ENCODE measurements around the gene NCKAP1. TPM values are rescaled to one million over a fixed set of nuclear protein-coding genes. Genes with fewer than 3 reads are reported as not detected.

NCKAP1 gene
- total and polyA plus RNA-seq, 4 donors, result 73.0 to 207 (median 134) TPM

DNA sequence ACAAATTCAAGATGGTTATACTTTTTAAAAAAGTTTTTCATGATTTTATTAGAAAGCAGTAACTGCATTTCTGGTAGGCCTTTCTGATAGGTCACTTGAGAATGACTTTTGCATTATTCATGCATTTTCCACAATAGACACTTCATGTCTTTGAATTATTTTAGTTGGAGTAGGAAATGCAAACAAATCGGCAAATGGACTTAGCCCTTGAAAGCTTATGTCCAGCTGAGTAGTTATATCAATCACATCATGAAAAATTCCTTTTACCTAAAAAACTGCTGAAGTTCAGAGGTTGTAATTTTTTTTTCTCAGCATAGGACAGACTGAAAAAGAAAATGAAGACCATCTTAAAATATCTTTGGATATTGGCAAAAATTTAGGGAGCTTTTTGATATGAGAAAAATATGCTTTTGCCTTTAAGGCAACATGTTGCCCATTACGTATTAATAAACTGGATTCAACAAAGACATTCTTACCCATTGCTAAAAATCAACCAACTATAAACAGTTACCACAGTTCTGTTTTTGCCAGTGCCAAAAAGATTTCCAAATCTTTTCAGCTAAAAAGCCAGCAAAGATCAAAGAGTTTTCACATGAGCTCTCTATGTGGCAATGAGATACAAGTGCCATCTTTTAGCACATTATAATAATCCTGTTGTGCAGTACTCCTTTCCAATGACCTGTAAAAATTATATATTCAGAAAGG lies 126.3 kb downstream of the NCKAP1 start:
- Histone ChIP-seq H3K27me3 (ENCODE audit: control insufficient read depth in 1 of 2, insufficient read depth in 2 of 2, low read length in 1 of 2) (no peaks in the 10 kb centered on the region), H3K4me1 (ENCODE audit: control insufficient read depth in 1 of 2, insufficient read depth in 2 of 2, low read length in 2 of 2) (peaks cover 2 to 7% of the 10 kb centered on the region in 2 donors), H3K4me3 (ENCODE audit: low read length in 2 of 2) (no peak overlapping the region), H3K27ac (ENCODE audit: low read depth in 1 of 2, low read length in 2 of 2) (peak overlapping the region in 1 of 2 donors; percentile 28), H3K36me3 (ENCODE audit: control insufficient read depth in 1 of 2, insufficient read depth in 2 of 2, low read length in 1 of 2) (peaks cover 0 to 4% of the 10 kb centered on the region in 2 donors), H3K9me3 (ENCODE audit: control insufficient read depth, low read length) (no peaks in the 10 kb centered on the region)
- ATAC-seq (ENCODE audit: low FRiP score) (no peak), DNase-seq (no peak)
- intact Hi-C loops (cut with DNase I), result no loop called here
- 28 to 40% methylated on average over 2 of the region's 2 CpGs for WGBS, 2 donors

DNA sequence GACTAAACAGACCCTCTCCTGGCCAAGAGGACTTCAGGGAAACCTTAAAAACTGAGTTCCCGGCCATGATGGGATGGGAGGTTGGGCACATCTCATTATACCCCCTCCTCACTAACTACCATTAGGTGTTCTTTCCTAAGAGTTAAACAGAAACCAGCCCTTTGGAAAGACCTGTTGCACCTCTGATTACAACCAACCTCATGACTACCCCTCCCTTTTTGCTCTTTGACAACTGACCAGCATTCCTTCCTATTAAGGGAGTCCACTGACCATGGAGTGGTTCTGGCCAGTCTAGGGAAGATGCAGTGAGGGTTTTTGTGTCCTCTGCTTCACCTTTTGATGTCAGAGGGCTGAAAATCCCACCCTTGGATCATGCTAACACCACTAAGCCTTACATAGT lies 127.3 kb downstream of the NCKAP1 start:
- Histone ChIP-seq H3K36me3 (ENCODE audit: control insufficient read depth in 1 of 2, insufficient read depth in 2 of 2, low read length in 1 of 2) (peaks cover 0 to 4% of the 10 kb centered on the region in 2 donors), H3K9me3 (ENCODE audit: control insufficient read depth, low read length) (no peaks in the 10 kb centered on the region), H3K4me3 (ENCODE audit: low read length in 2 of 2) (no peak overlapping the region), H3K27ac (ENCODE audit: low read depth in 1 of 2, low read length in 2 of 2) (peak overlapping the region in 1 of 2 donors; percentile 10), H3K4me1 (ENCODE audit: control insufficient read depth in 1 of 2, insufficient read depth in 2 of 2, low read length in 2 of 2) (peaks cover 2 to 5% of the 10 kb centered on the region in 2 donors), H3K27me3 (ENCODE audit: control insufficient read depth in 1 of 2, insufficient read depth in 2 of 2, low read length in 1 of 2) (no peaks in the 10 kb centered on the region)
- DNase-seq (no peak), ATAC-seq (ENCODE audit: low FRiP score) (no peak)
- intact Hi-C loops (cut with DNase I), result no loop called here
- 95 to 98% methylated on average over 1 of the region's 1 CpG for WGBS, 2 donors

DNA sequence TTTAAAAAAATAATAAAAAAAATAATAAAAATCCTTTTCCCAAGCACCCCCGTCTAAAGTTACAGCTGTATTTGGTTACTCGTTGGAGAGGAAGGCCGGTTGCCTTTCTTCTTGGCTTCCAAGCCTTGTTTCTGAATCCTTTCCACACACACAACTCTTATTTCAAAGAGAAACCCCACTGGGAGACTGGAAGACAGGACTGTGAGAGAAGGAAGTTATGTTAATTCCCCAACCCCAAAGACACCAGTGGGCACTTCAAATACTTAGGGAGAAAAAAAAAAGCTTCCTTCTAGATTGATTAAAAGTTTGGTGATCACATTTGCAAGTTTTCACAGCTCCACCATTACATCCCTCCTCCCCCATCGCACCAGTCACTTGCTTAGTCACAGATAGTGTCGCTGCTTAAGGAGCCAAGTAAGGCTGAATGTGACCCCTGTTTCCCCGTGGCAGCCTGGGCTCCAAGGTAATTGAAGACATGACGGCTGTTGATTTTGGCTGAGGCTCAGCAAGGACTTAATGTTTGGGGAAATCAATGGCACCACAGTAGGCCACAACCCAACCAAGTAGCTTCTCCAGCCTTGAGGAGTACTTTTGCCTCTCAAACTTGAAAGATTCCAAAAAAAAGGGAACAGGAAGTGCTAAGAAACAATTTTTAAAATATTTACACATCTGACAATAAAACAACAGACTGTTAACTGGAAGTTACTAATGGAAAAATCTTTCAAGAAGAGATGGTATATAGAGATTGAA lies 131.0 kb downstream of the NCKAP1 start:
- Histone ChIP-seq H3K9me3 (ENCODE audit: control insufficient read depth, low read length) (no peaks in the 10 kb centered on the region), H3K4me1 (ENCODE audit: control insufficient read depth in 1 of 2, insufficient read depth in 2 of 2, low read length in 2 of 2) (peaks cover 2% of the 10 kb centered on the region in 2 donors), H3K27me3 (ENCODE audit: control insufficient read depth in 1 of 2, insufficient read depth in 2 of 2, low read length in 1 of 2) (no peaks in the 10 kb centered on the region), H3K36me3 (ENCODE audit: control insufficient read depth in 1 of 2, insufficient read depth in 2 of 2, low read length in 1 of 2) (peaks cover 0 to 4% of the 10 kb centered on the region in 2 donors), H3K27ac (ENCODE audit: low read depth in 1 of 2, low read length in 2 of 2) (peak overlapping the region in 1 of 2 donors; percentile 36), H3K4me3 (ENCODE audit: low read length in 2 of 2) (no peak overlapping the region)
- no peak for DNase-seq
- intact Hi-C loops (cut with DNase I), result no loop called here
- ATAC-seq (ENCODE audit: low FRiP score), result no peak
- 45% methylated on average over 7 of the region's 7 CpGs for WGBS, 2 donors

- no peak overlapping the region for H3K4me3 ChIP-seq (ENCODE audit: low read length in 2 of 2)
- no peaks in the 10 kb centered on the region for H3K9me3 ChIP-seq (ENCODE audit: control insufficient read depth, low read length)
- intact Hi-C loops (cut with DNase I), result no loop called here
- DNase-seq (no peak), ATAC-seq (ENCODE audit: low FRiP score) (no peak)
- H3K27ac ChIP-seq (ENCODE audit: low read depth in 1 of 2, low read length in 2 of 2), result no peak overlapping the region
- no peaks in the 10 kb centered on the region for H3K27me3 ChIP-seq (ENCODE audit: control insufficient read depth in 1 of 2, insufficient read depth in 2 of 2, low read length in 1 of 2)
- H3K4me1 ChIP-seq (ENCODE audit: control insufficient read depth in 1 of 2, insufficient read depth in 2 of 2, low read length in 2 of 2), result peaks cover 0 to 2% of the 10 kb centered on the region in 2 donors
- peaks cover 0 to 4% of the 10 kb centered on the region in 2 donors for H3K36me3 ChIP-seq (ENCODE audit: control insufficient read depth in 1 of 2, insufficient read depth in 2 of 2, low read length in 1 of 2)
These were observed 131.8 kb downstream of the NCKAP1 start for GRCh38 chr2:182906454-182906853.

DNA sequence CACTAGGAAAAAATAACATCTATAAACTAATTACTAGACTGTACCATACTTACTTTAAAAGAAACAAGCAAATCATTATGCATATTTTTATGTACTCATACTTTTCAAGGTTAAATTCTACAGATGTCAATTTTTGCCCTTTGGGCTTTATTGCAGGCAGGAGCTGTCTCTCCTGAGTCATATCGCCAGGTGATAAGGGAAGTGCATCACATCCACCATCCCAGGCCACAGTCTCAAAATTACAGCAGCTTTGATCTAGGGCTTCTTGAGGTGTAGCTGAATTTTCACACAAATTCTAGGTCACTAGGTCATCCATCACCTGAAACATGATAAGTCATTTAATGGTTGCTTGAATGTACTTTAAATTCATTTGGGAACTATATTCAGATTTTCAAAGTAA lies 133.4 kb downstream of the NCKAP1 start:
- Histone ChIP-seq H3K9me3 (ENCODE audit: control insufficient read depth, low read length) (no peaks in the 10 kb centered on the region), H3K4me1 (ENCODE audit: control insufficient read depth in 1 of 2, insufficient read depth in 2 of 2, low read length in 2 of 2) (peaks cover 0 to 2% of the 10 kb centered on the region in 2 donors), H3K36me3 (ENCODE audit: control insufficient read depth in 1 of 2, insufficient read depth in 2 of 2, low read length in 1 of 2) (no peaks in the 10 kb centered on the region), H3K27ac (ENCODE audit: low read depth in 1 of 2, low read length in 2 of 2) (peak overlapping the region in 1 of 2 donors; percentile 12), H3K27me3 (ENCODE audit: control insufficient read depth in 1 of 2, insufficient read depth in 2 of 2, low read length in 1 of 2) (no peaks in the 10 kb centered on the region), H3K4me3 (ENCODE audit: low read length in 2 of 2) (no peak overlapping the region)
- no peak for ATAC-seq (ENCODE audit: low FRiP score)
- 95 to 97% methylated on average over 1 of the region's 1 CpG for WGBS, 2 donors
- intact Hi-C loops (cut with DNase I), result no loop called here
- no peak for DNase-seq

DNA sequence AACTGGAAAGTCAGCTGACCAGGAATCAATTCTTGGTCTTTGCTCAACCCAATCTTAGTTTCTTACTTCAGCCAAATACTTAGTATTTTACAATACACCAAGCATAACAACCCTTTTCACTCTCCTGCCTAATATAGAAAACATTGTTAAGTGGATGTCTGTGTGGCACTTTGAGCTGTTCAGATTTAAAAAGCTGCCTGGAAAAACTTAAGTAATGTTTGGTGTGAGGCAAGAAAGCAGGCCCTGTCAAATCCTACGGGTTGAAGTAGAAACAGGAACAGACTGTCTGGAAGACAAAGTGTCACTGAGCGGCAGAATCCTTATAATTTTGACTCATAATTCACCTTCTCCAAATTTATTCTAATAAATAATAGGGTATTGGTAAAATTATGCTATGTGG lies 134.7 kb downstream of the NCKAP1 start:
- no peak for DNase-seq
- no peak for ATAC-seq (ENCODE audit: low FRiP score)
- 11 to 17% methylated on average over 2 of the region's 2 CpGs for WGBS, 2 donors
- Histone ChIP-seq H3K27me3 (ENCODE audit: control insufficient read depth in 1 of 2, insufficient read depth in 2 of 2, low read length in 1 of 2) (no peaks in the 10 kb centered on the region), H3K9me3 (ENCODE audit: control insufficient read depth, low read length) (no peaks in the 10 kb centered on the region), H3K36me3 (ENCODE audit: control insufficient read depth in 1 of 2, insufficient read depth in 2 of 2, low read length in 1 of 2) (no peaks in the 10 kb centered on the region), H3K27ac (ENCODE audit: low read depth in 1 of 2, low read length in 2 of 2) (no peak overlapping the region), H3K4me3 (ENCODE audit: low read length in 2 of 2) (no peak overlapping the region), H3K4me1 (ENCODE audit: control insufficient read depth in 1 of 2, insufficient read depth in 2 of 2, low read length in 2 of 2) (peaks cover 0 to 2% of the 10 kb centered on the region in 2 donors)
- intact Hi-C loops (cut with DNase I), result no loop called here

DNA sequence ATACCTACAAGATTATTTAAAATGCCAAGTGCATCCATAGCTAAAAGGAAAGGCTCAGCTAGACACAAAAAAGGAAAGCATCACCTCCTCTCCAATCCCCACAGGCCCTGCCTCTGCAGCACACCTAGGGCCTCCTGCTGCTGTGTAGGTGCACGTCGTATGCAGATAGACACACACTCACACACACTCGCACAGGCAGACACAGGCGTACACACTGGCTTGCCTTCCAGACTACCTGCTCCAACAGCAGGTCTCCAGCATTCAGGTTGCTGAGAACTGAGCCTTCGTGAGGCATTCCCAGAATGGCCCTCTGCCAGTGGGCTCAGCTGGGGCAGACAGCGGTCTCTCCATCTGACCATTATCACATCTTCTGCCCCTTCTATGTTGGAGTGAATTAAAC lies 136.5 kb downstream of the NCKAP1 start:
- no peaks in the 10 kb centered on the region for H3K27me3 ChIP-seq (ENCODE audit: control insufficient read depth in 1 of 2, insufficient read depth in 2 of 2, low read length in 1 of 2)
- DNase-seq (no peak), ATAC-seq (ENCODE audit: low FRiP score) (no peak)
- no peak overlapping the region for H3K4me3 ChIP-seq (ENCODE audit: low read length in 2 of 2)
- 90 to 96% methylated on average over 6 of the region's 6 CpGs for whole genome bisulfite sequencing, 2 donors
- intact Hi-C loops (cut with DNase I), result no loop called here
- H3K36me3 ChIP-seq (ENCODE audit: control insufficient read depth in 1 of 2, insufficient read depth in 2 of 2, low read length in 1 of 2), result no peaks in the 10 kb centered on the region
- no peaks in the 10 kb centered on the region for H3K4me1 ChIP-seq (ENCODE audit: control insufficient read depth in 1 of 2, insufficient read depth in 2 of 2, low read length in 2 of 2)
- no peaks in the 10 kb centered on the region for H3K9me3 ChIP-seq (ENCODE audit: control insufficient read depth, low read length)
- no peak overlapping the region for H3K27ac ChIP-seq (ENCODE audit: low read depth in 1 of 2, low read length in 2 of 2)

- ATAC-seq (ENCODE audit: low FRiP score) (no peak), DNase-seq (no peak)
- H3K4me3 ChIP-seq (ENCODE audit: low read length in 2 of 2), result no peak overlapping the region
- no peaks in the 10 kb centered on the region for H3K27me3 ChIP-seq (ENCODE audit: control insufficient read depth in 1 of 2, insufficient read depth in 2 of 2, low read length in 1 of 2)
- H3K9me3 ChIP-seq (ENCODE audit: control insufficient read depth, low read length), result no peaks in the 10 kb centered on the region
- WGBS, 2 donors, result 90 to 95% methylated on average over 1 of the region's 1 CpG
- H3K36me3 ChIP-seq (ENCODE audit: control insufficient read depth in 1 of 2, insufficient read depth in 2 of 2, low read length in 1 of 2), result no peaks in the 10 kb centered on the region
- intact Hi-C loops (cut with DNase I), result loop anchor here in 1 of 2 donors (5.0 kb wide), 1 partner anchor 36 kb away; no protein-coding TSS in a partner anchor
- H3K4me1 ChIP-seq (ENCODE audit: control insufficient read depth in 1 of 2, insufficient read depth in 2 of 2, low read length in 2 of 2), result no peaks in the 10 kb centered on the region
- no peak overlapping the region for H3K27ac ChIP-seq (ENCODE audit: low read depth in 1 of 2, low read length in 2 of 2)
These were observed 139.5 kb downstream of the NCKAP1 start for GRCh38 chr2:182898718-182899117.

DNA sequence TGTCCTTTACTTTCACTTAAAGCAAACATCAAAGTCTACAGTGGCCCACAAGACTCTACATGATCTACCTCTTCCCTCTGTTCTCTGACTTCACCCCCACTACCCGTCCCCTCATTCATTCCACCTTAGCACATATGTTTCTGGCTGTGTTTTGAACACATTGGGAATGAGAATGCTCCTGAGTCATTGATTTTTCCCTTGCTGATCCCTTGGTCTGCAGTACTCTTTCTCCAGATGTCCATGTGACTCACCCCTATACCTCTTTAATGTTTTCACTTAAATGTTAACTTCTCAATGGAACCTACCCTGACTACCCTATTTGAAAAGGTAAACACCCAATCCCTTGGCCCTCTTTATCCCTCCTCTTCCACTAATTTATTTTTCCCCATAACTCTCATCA lies 141.1 kb downstream of the NCKAP1 start:
- intact Hi-C loops (cut with DNase I), result loop anchor here in 1 of 2 donors (5.0 kb wide), 1 partner anchor 35 kb away; no protein-coding TSS in a partner anchor
- Histone ChIP-seq H3K27me3 (ENCODE audit: control insufficient read depth in 1 of 2, insufficient read depth in 2 of 2, low read length in 1 of 2) (no peaks in the 10 kb centered on the region), H3K4me1 (ENCODE audit: control insufficient read depth in 1 of 2, insufficient read depth in 2 of 2, low read length in 2 of 2) (no peaks in the 10 kb centered on the region), H3K4me3 (ENCODE audit: low read length in 2 of 2) (no peak overlapping the region), H3K9me3 (ENCODE audit: control insufficient read depth, low read length) (no peaks in the 10 kb centered on the region), H3K36me3 (ENCODE audit: control insufficient read depth in 1 of 2, insufficient read depth in 2 of 2, low read length in 1 of 2) (no peaks in the 10 kb centered on the region), H3K27ac (ENCODE audit: low read depth in 1 of 2, low read length in 2 of 2) (peak overlapping the region in 1 of 2 donors; percentile 82)
- WGBS, 2 donors, result 92 to 96% methylated on average over 1 of the region's 1 CpG
- ATAC-seq (ENCODE audit: low FRiP score) (no peak), DNase-seq (no peak)
